Gastrocnemius medialis (tissue), 4 donors: ENCODE measurements around the gene MFSD6. TPM values are rescaled to one million over a fixed set of nuclear protein-coding genes. Genes with fewer than 3 reads are reported as not detected.
"Not testable (repeated sequence)": the region's sequence is repeated elsewhere in the genome, so short reads cannot be mapped to it uniquely, and the experiment has no call there.

ENCODE experiments used
- ATAC-seq, 2 donors: fragments of 150-250 bp; one replicate each; pipeline ENCODE4 v1.9.1; 2016
- DNase-seq, 2 donors: peaks; one replicate each; pipeline ENCODE4 v3.0.0-alpha.2; 2019
- H3K27ac ChIP-seq, 4 donors: fragments of 200-600 bp; sonication (generic); 1 replicate in 1 of 4; 2 replicates in 3 of 4; pipeline ENCODE4 v1.5.1; 2016 to 2018; ENCODE audit warnings: mild to moderate bottlenecking in 2 of 4, moderate library complexity in 1 of 4
- H3K27me3 ChIP-seq, 3 donors: fragments of 200-600 bp; sonication (generic) in 2 of 3; 1 replicate in 1 of 3; 2 replicates in 2 of 3; pipeline versions ENCODE4 v1.5.1 to v1.6.0; 2016 to 2019; ENCODE audit warnings: mild to moderate bottlenecking in 1 of 3, moderate library complexity in 1 of 3
- H3K36me3 ChIP-seq, 2 donors: fragments of 200-600 bp; sonication (generic) in 1 of 2; one replicate each; pipeline ENCODE4 v1.5.1; 2017 to 2018
- H3K4me1 ChIP-seq, 2 donors: fragments of 200-600 bp; sonication (generic) in 1 of 2; one replicate each; pipeline ENCODE4 v1.5.1; 2016 to 2017; ENCODE audit warnings: mild to moderate bottlenecking in 2 of 2
- H3K4me3 ChIP-seq, 4 donors: fragments of 200-600 bp; sonication (generic) in 3 of 4; 1 replicate in 1 of 4; 2 replicates in 3 of 4; pipeline ENCODE4 v1.5.1; 2016 to 2019; ENCODE audit warnings: mild to moderate bottlenecking in 2 of 4
- H3K9me3 ChIP-seq, 3 donors: fragments of 200-600 bp; sonication (generic) in 2 of 3; 1 replicate in 1 of 3; 2 replicates in 2 of 3; pipeline ENCODE4 v1.5.1; 2016 to 2019
- POLR2A ChIP-seq, 2 donors: fragments of 450-650 bp; IDR thresholded peaks; one replicate each; pipeline ENCODE4 v1.6.1; 2017; ENCODE audit warnings: antibody characterized with exemption in 2 of 2, mild to moderate bottlenecking in 2 of 2, moderate library complexity in 2 of 2
- in situ Hi-C, 4 donors: fragments of 200-750 bp; cut with MboI; loops; one replicate each; pipeline versions ENCODE4 v1.15.0 to v1.8.0; 2017; ENCODE audit warnings: low sequenced_read_pairs in 4 of 4
- intact Hi-C: fragments of 100-400 bp; cut with DNase I; formaldehyde crosslinking; loops from one replicate; pipeline ENCODE4 v1.15.1; 2023; ENCODE audit warnings: low total_unique reads
- total RNA-seq, 4 donors: library from RNA; depleted of rRNA; stranded (reverse); fragments of >200 nt; gene quantifications; one replicate each; pipeline versions ENCODE4 v1.1.0 to v1.2.3, GENCODE V29; 2016
- TF ChIP-seq, protein P1 (sequence below), 5 experiments: fragments of 450-650 bp in 3 of 5; fragments of 200-600 bp in 2 of 5; sonication (generic) in 2 of 5; IDR thresholded peaks in 4 of 5; conservative IDR thresholded peaks in 1 of 5; 1 replicate in 4 of 5; 2 replicates in 1 of 5; pipeline ENCODE4 v1.5.1; 2016 to 2019; ENCODE audit warnings: antibody characterized with exemption in 5 of 5, mild to moderate bottlenecking in 3 of 5, moderate library complexity in 3 of 5

MFSD6 gene
- total RNA-seq, 4 donors from 2014 or later = 9.3 to 20.3 (median 12.5) TPM

DNA sequence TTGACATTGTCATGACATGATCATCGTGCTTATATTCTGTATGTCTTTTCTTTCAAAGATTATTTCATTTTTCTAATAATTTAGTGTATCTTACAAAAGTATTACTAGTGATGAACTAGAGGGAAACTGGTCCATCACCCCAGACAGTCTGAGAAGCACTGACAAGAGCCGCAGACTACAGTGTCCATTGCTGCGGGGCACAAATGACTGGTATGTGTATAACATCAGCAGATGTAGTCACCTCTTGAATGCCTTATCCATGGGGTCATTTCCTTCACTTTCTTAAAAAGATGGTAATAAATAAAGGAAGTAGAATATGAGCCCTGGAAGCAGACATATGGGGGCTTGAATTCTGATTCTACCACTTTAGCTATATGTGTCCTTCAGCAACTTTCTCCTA is 96.8 kb downstream of the MFSD6 start:
- no peaks in the 10 kb centered on the region for H3K36me3 ChIP-seq
- in situ Hi-C loops = no loop called here
- no peaks in the 10 kb centered on the region for H3K9me3 ChIP-seq
- no peak overlapping the region for H3K27ac ChIP-seq
- ATAC-seq (no peak), DNase-seq (no peak)
- TF ChIP-seq, protein P1, sequence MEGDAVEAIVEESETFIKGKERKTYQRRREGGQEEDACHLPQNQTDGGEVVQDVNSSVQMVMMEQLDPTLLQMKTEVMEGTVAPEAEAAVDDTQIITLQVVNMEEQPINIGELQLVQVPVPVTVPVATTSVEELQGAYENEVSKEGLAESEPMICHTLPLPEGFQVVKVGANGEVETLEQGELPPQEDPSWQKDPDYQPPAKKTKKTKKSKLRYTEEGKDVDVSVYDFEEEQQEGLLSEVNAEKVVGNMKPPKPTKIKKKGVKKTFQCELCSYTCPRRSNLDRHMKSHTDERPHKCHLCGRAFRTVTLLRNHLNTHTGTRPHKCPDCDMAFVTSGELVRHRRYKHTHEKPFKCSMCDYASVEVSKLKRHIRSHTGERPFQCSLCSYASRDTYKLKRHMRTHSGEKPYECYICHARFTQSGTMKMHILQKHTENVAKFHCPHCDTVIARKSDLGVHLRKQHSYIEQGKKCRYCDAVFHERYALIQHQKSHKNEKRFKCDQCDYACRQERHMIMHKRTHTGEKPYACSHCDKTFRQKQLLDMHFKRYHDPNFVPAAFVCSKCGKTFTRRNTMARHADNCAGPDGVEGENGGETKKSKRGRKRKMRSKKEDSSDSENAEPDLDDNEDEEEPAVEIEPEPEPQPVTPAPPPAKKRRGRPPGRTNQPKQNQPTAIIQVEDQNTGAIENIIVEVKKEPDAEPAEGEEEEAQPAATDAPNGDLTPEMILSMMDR (IDR thresholded peaks at IDR 0.05 in 4 of 5, conservative IDR thresholded peaks at IDR 0.05 in 1 of 5) = no peak
- H3K27me3 ChIP-seq = no peaks in the 10 kb centered on the region
- H3K4me1 ChIP-seq = no peaks in the 10 kb centered on the region
- intact Hi-C loops = no loop called here
- H3K4me3 ChIP-seq = no peak overlapping the region

GRCh38 chr2:190505696-190506095 is 97.5 kb downstream of the MFSD6 start:
- H3K4me3 ChIP-seq = no peak overlapping the region
- DNase-seq = no peak
- H3K9me3 ChIP-seq = no peaks in the 10 kb centered on the region
- no peak for TF ChIP-seq POLR2A (IDR thresholded peaks at IDR 0.05)
- TF ChIP-seq, protein P1 (IDR thresholded peaks at IDR 0.05 in 4 of 5, conservative IDR thresholded peaks at IDR 0.05 in 1 of 5) = no peak
- H3K27me3 ChIP-seq = no peaks in the 10 kb centered on the region
- no peaks in the 10 kb centered on the region for H3K4me1 ChIP-seq
- H3K27ac ChIP-seq = no peak overlapping the region
- intact Hi-C loops (no loop called here), in situ Hi-C loops (no loop called here)
- no peaks in the 10 kb centered on the region for H3K36me3 ChIP-seq
- ATAC-seq = no peak

GRCh38 chr2:190506666-190507065 is 98.5 kb downstream of the MFSD6 start:
- no peak for TF ChIP-seq POLR2A (IDR thresholded peaks at IDR 0.05)
- TF ChIP-seq, protein P1 (IDR thresholded peaks at IDR 0.05 in 4 of 5, conservative IDR thresholded peaks at IDR 0.05 in 1 of 5) = no peak
- Histone ChIP-seq H3K9me3 (no peaks in the 10 kb centered on the region), H3K27me3 (no peaks in the 10 kb centered on the region), H3K27ac (no peak overlapping the region), H3K36me3 (no peaks in the 10 kb centered on the region), H3K4me3 (no peak overlapping the region), H3K4me1 (no peaks in the 10 kb centered on the region)
- intact Hi-C loops = no loop called here
- in situ Hi-C loops = no loop called here
- ATAC-seq (no peak), DNase-seq (no peak)

DNA sequence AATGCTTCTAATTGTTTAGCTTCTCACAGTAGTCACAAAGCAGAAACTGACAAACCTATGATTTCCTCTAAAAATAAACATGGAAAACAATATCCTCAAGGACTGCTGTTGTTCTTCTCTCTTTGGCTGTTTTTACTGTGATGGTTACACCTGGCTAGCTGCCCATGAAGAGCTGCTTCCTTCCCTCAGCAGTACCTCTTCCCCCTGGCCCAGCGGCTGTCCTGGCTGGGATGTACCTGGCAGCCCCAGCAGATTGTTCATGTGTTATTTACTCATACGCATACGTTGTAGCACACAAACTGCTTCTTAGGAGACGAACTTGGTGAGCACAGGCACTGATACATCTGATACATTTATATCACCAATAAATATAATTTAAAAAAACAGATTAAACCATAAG is 99.0 kb downstream of the MFSD6 start:
- DNase-seq (no peak), ATAC-seq (no peak)
- H3K9me3 ChIP-seq = no peaks in the 10 kb centered on the region
- H3K4me1 ChIP-seq = no peaks in the 10 kb centered on the region
- intact Hi-C loops = no loop called here
- in situ Hi-C loops = no loop called here
- no peak overlapping the region for H3K4me3 ChIP-seq
- H3K27ac ChIP-seq = no peak overlapping the region
- H3K36me3 ChIP-seq = no peaks in the 10 kb centered on the region
- H3K27me3 ChIP-seq = no peaks in the 10 kb centered on the region
- TF ChIP-seq POLR2A (IDR thresholded peaks at IDR 0.05) = no peak
- TF ChIP-seq, protein P1 (IDR thresholded peaks at IDR 0.05 in 4 of 5, conservative IDR thresholded peaks at IDR 0.05 in 1 of 5) = no peak

DNA sequence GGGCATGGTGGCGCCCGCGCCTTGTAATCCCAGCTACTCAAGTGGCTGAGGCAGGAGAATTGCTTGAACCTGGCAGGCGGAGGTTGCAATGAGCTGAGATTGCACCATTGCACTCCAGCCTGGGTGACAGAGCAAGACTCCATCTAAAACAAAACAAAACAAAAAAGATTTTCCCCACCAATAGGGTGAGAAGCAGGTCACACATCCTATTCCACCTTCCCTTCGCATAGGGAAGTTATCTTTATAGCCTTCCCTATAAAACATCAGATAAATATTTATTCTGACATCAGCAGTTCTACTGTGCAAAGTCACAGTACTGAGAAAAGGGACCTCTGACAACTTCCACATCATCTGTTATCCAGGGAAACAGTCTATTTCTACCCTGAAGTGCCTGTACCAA is 101.7 kb downstream of the MFSD6 start:
- in situ Hi-C loops, H3K9me3 ChIP-seq, H3K4me3 ChIP-seq, intact Hi-C loops, H3K27me3 ChIP-seq, H3K36me3 ChIP-seq, ATAC-seq, H3K27ac ChIP-seq, H3K4me1 ChIP-seq, DNase-seq: not testable (repeated sequence)
